GM23338 (cell line): ENCODE measurements around the gene ARHGAP12. TPM values are rescaled to one million over a fixed set of nuclear protein-coding genes. Genes with fewer than 3 reads are reported as not detected.

Experiments
- ATAC-seq: fragments of 200-7000 bp; cut with Tn5 transposase; 3 replicates; pipeline ENCODE4 v1.9.1; 2020
- DNase-seq: peaks from one replicate; pipeline ENCODE4 v3.0.0-alpha.2; 2015; ENCODE audit warnings: low spot score
- H2AFZ ChIP-seq: fragments of 200-600 bp; sonication (generic); 2 replicates; pipeline ENCODE4 v1.8.0; 2016; ENCODE audit warnings: antibody characterized with exemption, mild to moderate bottlenecking, moderate library complexity
- H3F3A ChIP-seq: fragments of 200-600 bp; sonication (generic); replicated peaks from 2 replicates; pipeline ENCODE4 v1.8.0; 2017; ENCODE audit warnings: antibody characterized with exemption, mixed run types, low read depth
- H3K27ac ChIP-seq: fragments of 200-600 bp; sonication (generic); 2 replicates; pipeline ENCODE4 v1.6.1; 2016; ENCODE audit warnings: low read depth
- H3K27me3 ChIP-seq: fragments of 200-600 bp; sonication (generic); 2 replicates; pipeline ENCODE4 v1.8.0; 2016; ENCODE audit warnings: mild to moderate bottlenecking, mixed run types, moderate library complexity; ENCODE audit not compliant: insufficient read depth
- H3K36me3 ChIP-seq: fragments of 200-600 bp; sonication (generic); 2 replicates; pipeline ENCODE4 v1.8.0; 2016; ENCODE audit warnings: mild to moderate bottlenecking; ENCODE audit not compliant: insufficient read depth
- H3K4me1 ChIP-seq: fragments of 200-600 bp; sonication (generic); 2 replicates; pipeline ENCODE4 v1.8.0; 2016; ENCODE audit warnings: mild to moderate bottlenecking, moderate library complexity; ENCODE audit not compliant: insufficient read depth
- H3K4me2 ChIP-seq: fragments of 200-600 bp; sonication (generic); 2 replicates; pipeline ENCODE4 v1.7.1; 2017; ENCODE audit warnings: mixed run types
- H3K4me3 ChIP-seq: fragments of 200-600 bp; sonication (generic); 2 replicates; pipeline ENCODE4 v1.6.1; 2016; ENCODE audit warnings: mixed run types
- H3K79me2 ChIP-seq: fragments of 200-600 bp; sonication (generic); replicated peaks from 2 replicates; pipeline ENCODE4 v1.8.0; 2017; ENCODE audit warnings: mild to moderate bottlenecking; ENCODE audit not compliant: insufficient read depth
- H3K9me2 ChIP-seq: fragments of 200-600 bp; sonication (generic); 2 replicates; pipeline ENCODE4 v1.8.0; 2017; ENCODE audit not compliant: insufficient read depth
- H4K20me1 ChIP-seq: fragments of 200-600 bp; sonication (generic); replicated peaks from 2 replicates; pipeline ENCODE4 v1.8.0; 2017; ENCODE audit warnings: mild to moderate bottlenecking; ENCODE audit not compliant: insufficient read depth
- H3K27ac Mint-ChIP-seq: 2 replicates; pipeline ENCODE4 v1.8.0; 2020; ENCODE audit warnings: inconsistent platforms, mild to moderate bottlenecking, moderate library complexity, mixed read lengths
- H3K27me3 Mint-ChIP-seq: 3 replicates; pipeline ENCODE4 v1.8.0; 2022; ENCODE audit warnings: low read depth, mild to moderate bottlenecking, moderate library complexity, mixed read lengths, inconsistent platforms; ENCODE audit not compliant: insufficient read depth, poor library complexity
- H3K36me3 Mint-ChIP-seq: 3 replicates; pipeline ENCODE4 v1.8.0; 2021; ENCODE audit warnings: low read depth, mild to moderate bottlenecking, inconsistent platforms, moderate library complexity, mixed read lengths
- H3K4me1 Mint-ChIP-seq: 3 replicates; pipeline ENCODE4 v1.8.0; 2020; ENCODE audit warnings: mild to moderate bottlenecking, inconsistent platforms, mixed read lengths
- H3K4me3 Mint-ChIP-seq: 3 replicates; pipeline ENCODE4 v1.8.0; 2021; ENCODE audit warnings: moderate library complexity, mild to moderate bottlenecking, inconsistent platforms, mixed read lengths
- H3K9me3 Mint-ChIP-seq: 3 replicates; pipeline ENCODE4 v1.8.0; 2020; ENCODE audit warnings: moderate library complexity, mild to moderate bottlenecking, inconsistent platforms, mixed read lengths
- CTCF ChIP-seq, 2 experiments: fragments of 200-600 bp in 1 of 2; sonication (generic) in 1 of 2; conservative IDR thresholded peaks; 2 replicates each; pipeline versions ENCODE4 v1.5.1 to v1.6.1; 2016 to 2017; ENCODE audit warnings: antibody characterized with exemption in 2 of 2, low read depth in 2 of 2, mild to moderate bottlenecking in 2 of 2, moderate library complexity in 1 of 2
- ETS1 ChIP-seq: IDR thresholded peaks from 2 replicates; pipeline ENCODE4 v1.6.1; 2016; ENCODE audit warnings: antibody characterized with exemption
- EZH2 ChIP-seq: fragments of 200-600 bp; sonication (generic); IDR thresholded peaks from one replicate; pipeline ENCODE4 v1.8.0; 2017; ENCODE audit warnings: antibody characterized with exemption, mild to moderate bottlenecking, low read depth; ENCODE audit not compliant: unreplicated experiment
- JUNB ChIP-seq: IDR thresholded peaks from one replicate; pipeline ENCODE4 v1.6.1; 2016; ENCODE audit warnings: antibody characterized with exemption; ENCODE audit not compliant: unreplicated experiment
- NANOG ChIP-seq: IDR thresholded peaks from 2 replicates; pipeline ENCODE4 v1.6.1; 2016; ENCODE audit warnings: antibody characterized with exemption, borderline replicate concordance
- ZNF331 ChIP-seq: fragments of 250-450 bp; sonication (Bioruptor Pico); IDR thresholded peaks from 2 replicates; pipeline ENCODE4 v1.5.0; 2020; ENCODE audit warnings: low read depth, mild to moderate bottlenecking, moderate library complexity
- ZNF462 ChIP-seq: fragments of 250-450 bp; sonication (Bioruptor Pico); IDR thresholded peaks from 2 replicates; pipeline ENCODE4 v1.5.0; 2020; ENCODE audit warnings: mild to moderate bottlenecking, moderate library complexity
- polyA plus RNA-seq: library from polyadenylated mRNA; unstranded; fragments of >200 nt; fragmentation: Nextera tagmentation; extraction: Ambion mirVana; gene quantifications from 2 replicates; pipeline ENCODE4 v1.2.1, GENCODE V29; 2016
- total RNA-seq: library from RNA; depleted of rRNA; stranded (reverse); fragments of >200 nt; shearing (Covaris generic); gene quantifications from 2 replicates; pipeline ENCODE4 v1.2.3, GENCODE V29; 2014

ARHGAP12 gene
- total and polyA plus RNA-seq, 2 experiments from 2014 or later, result 27.5 to 50.7 TPM

GRCh38 chr10:31789555-31789954 lies 139.1 kb downstream of the ARHGAP12 start:
- Histone ChIP-seq H3K79me2 (no peaks in the 10 kb centered on the region), H3K36me3 (no peaks in the 10 kb centered on the region; the same call in 1 of the 2 replicates), H3F3A (no peaks in the 10 kb centered on the region), H3K27me3 (no peaks in the 10 kb centered on the region), H4K20me1 (no peaks in the 10 kb centered on the region), H3K4me2 (no peak overlapping the region), H3K4me3 (no peak overlapping the region), H3K27ac (no peak overlapping the region), H3K9me2 (no peaks in the 10 kb centered on the region), H3K4me1 (no peaks in the 10 kb centered on the region), H2AFZ (no peak overlapping the region)
- Mint-ChIP-seq H3K36me3 (no peaks in the 10 kb centered on the region), H3K27me3 (no peaks in the 10 kb centered on the region), H3K27ac (no peak overlapping the region), H3K4me3 (no peak overlapping the region), H3K4me1 (no peaks in the 10 kb centered on the region), H3K9me3 (peaks cover 6% of the 10 kb centered on the region; the same call in 2 of the 3 replicates)
- TF ChIP-seq NANOG, result no peak
- no peak for DNase-seq
- ATAC-seq, result no peak

GRCh38 chr10:31782701-31783100 lies 145.9 kb downstream of the ARHGAP12 start:
- H3K9me3 Mint-ChIP-seq, result no peaks in the 10 kb centered on the region
- ATAC-seq, result no peak
- H2AFZ ChIP-seq, result no peak overlapping the region; the same call in 1 of the 2 replicates

More at GRCh38 chr10:31782701-31783100, 145.9 kb downstream of the ARHGAP12 start:
- Histone ChIP-seq H4K20me1 (no peaks in the 10 kb centered on the region), H3K9me2 (no peaks in the 10 kb centered on the region), H3K4me1 (no peaks in the 10 kb centered on the region), H3K4me3 (no peak overlapping the region), H3K27me3 (no peaks in the 10 kb centered on the region), H3F3A (no peaks in the 10 kb centered on the region), H3K79me2 (no peaks in the 10 kb centered on the region), H3K36me3 (no peaks in the 10 kb centered on the region), H3K27ac (no peak overlapping the region), H3K4me2 (no peak overlapping the region)
- no peaks in the 10 kb centered on the region for H3K4me1 Mint-ChIP-seq
- H3K27me3 Mint-ChIP-seq, result no peaks in the 10 kb centered on the region
- DNase-seq, result no peak
- no peak overlapping the region for H3K4me3 Mint-ChIP-seq
- H3K27ac Mint-ChIP-seq, result no peak overlapping the region
- TF ChIP-seq EZH2 (no peak), ETS1 (no peak), ZNF331 (CRISPR knock-in tag) (no peak), JUNB (no peak), ZNF462 (CRISPR knock-in tag) (no peak), CTCF (conservative IDR thresholded peaks at IDR 0.05; ENCODE audit: low read depth in 2 of 2) (no peak)
- no peaks in the 10 kb centered on the region for H3K36me3 Mint-ChIP-seq
